H1 (cell line): ENCODE results near the gene ZNF469. TPM values are rescaled to one million over a fixed set of nuclear protein-coding genes. Genes with fewer than 3 reads are reported as not detected.

Experiments
- ASH2L ChIP-seq: fragments of 200-600, 300-600 bp; sonication (generic); IDR thresholded peaks from one replicate; pipeline ENCODE4 v1.7.1; 2017; ENCODE audit warnings: low read length
- BACH1 ChIP-seq: IDR thresholded peaks from 2 replicates; pipeline ENCODE4 v1.6.1; 2012; ENCODE audit warnings: low read length, improper control_type of control experiment
- JUN ChIP-seq: IDR thresholded peaks from 2 replicates; pipeline ENCODE4 v1.6.1; 2011; ENCODE audit warnings: low read depth, mild to moderate bottlenecking, improper control_type of control experiment, low read length
- RBBP5 ChIP-seq: IDR thresholded peaks from 2 replicates; pipeline ENCODE4 v1.7.1; 2012; ENCODE audit warnings: low read depth, mild to moderate bottlenecking, inconsistent platforms, low read length, moderate library complexity, borderline replicate concordance
- SIN3A ChIP-seq, 2 experiments: IDR thresholded peaks in 1 of 2; conservative IDR thresholded peaks in 1 of 2; 2 replicates each; pipeline ENCODE4 v1.6.1; 2011 to 2012; ENCODE audit warnings: low read length in 2 of 2, improper control_type of control experiment in 1 of 2, low read depth in 1 of 2, mild to moderate bottlenecking in 1 of 2
- SUZ12 ChIP-seq: fragments of 200-600 bp; sonication (generic); IDR thresholded peaks from 2 replicates; pipeline ENCODE4 v1.6.1; 2012; ENCODE audit warnings: mild to moderate bottlenecking, inconsistent platforms, low read length, moderate library complexity, mixed read lengths
- polyA plus RNA-seq, 7 experiments: library from polyadenylated mRNA; depleted of rRNA in 3 of 7; stranded (reverse) in 5 of 7; unstranded in 2 of 7; fragments of >200 nt in 5 of 7; fragments of 200-250 nt in 2 of 7; gene quantifications; 1 replicate in 5 of 7; 2 replicates in 1 of 7; 4 replicates in 1 of 7; pipeline versions ENCODE4 v1.2.1 to v1.2.3, GENCODE V29; 2011 to 2013; ENCODE audit warnings: missing spikeins in 2 of 7, mixed read lengths in 2 of 7
- total RNA-seq: library from RNA; stranded (reverse); fragmentation: NEBNext Ultra II Directional; extraction: Animal tissue kit (Norgen Biotek cat#: 25700); gene quantifications from 2 replicates; pipeline ENCODE4 v1.2.1, GENCODE V29; 2021

Gene ZNF469
- total and polyA plus RNA-seq, 2 of the 8 experiments (the other 6 are each of a cell fraction or from before 2014, with no cell fraction given) = 0.30 to 1.8 TPM

DNA sequence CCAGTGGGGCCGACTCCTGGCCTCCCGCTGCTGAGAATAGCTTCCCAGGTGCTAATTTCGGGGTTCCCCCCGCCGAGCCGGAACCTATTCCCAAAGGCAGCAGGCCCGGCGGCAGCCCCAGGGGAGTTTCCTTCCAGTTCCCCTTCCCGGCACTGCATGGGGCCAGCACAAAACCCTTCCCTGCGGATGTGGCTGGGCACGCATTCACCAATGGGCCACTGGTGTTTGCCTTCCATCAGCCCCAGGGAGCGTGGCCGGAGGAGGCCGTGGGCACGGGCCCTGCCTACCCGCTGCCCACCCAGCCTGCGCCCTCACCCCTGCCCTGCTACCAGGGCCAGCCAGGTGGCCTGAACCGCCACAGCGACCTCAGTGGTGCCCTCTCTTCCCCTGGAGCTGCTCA, 45.4 kb downstream of the ZNF469 start (continued):
- no peak for TF ChIP-seq RBBP5
- no peak for TF ChIP-seq SUZ12
- no peak for TF ChIP-seq JUN
- TF ChIP-seq BACH1 = no peak
- TF ChIP-seq ASH2L = no peak
- no peak for TF ChIP-seq SIN3A (conservative IDR thresholded peaks at IDR 0.05 in 1 of 2, IDR thresholded peaks at IDR 0.05 in 1 of 2; ENCODE audit: low read depth in 1 of 2, low read length in 2 of 2)
